ENCODE measurements around the gene REXO1.

REXO1 gene

DNA sequence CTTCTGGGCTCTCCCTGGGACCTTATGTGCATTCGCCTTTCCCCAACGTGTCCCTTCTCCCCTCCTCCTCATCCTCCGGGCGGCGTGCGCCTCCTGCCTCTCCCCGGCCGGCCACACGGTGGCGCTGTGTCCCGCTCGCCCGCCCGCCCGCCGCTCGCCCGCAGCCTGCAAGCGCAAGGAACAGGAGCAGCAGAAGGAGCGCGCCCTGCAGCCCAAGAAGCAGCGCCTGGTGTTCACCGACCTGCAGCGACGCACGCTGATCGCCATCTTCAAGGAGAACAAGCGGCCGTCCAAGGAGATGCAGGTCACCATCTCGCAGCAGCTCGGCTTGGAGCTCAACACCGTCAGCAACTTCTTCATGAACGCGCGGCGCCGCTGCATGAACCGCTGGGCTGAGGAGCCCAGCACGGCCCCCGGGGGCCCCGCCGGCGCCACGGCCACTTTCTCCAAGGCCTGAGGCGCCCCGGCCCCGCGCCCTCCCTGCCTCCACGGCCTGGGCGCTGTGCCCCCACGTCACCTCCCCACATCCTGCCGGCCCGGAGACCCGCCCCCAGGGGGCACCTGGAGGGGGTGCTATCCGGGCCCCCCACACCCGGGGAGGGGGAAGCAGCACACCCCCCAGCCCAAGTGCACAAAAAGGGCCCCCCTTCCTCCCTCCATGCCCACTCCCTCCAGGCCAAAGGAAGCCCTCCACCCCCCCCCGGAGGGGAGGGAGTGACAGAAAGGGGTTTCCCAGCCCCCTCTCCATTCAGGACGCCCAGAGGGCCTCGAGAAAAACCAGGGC lies 73.1 kb downstream of the REXO1 start:
- in situ Hi-C loops (cut with MboI; ENCODE audit: low sequenced_read_pairs), result no loop called here
- Histone ChIP-seq H3K9me3 (peaks cover 11% of the 10 kb centered on the region), H3K27me3 (ENCODE audit: low read depth) (no peaks in the 10 kb centered on the region), H3K4me1 (no peaks in the 10 kb centered on the region), H3K4me3 (no peak overlapping the region), H3K36me3 (replicated peaks) (no peaks in the 10 kb centered on the region)
- peak; percentile 27 to 67 for DNase-seq (ENCODE audit: low spot score in 2 of 2)

DNA sequence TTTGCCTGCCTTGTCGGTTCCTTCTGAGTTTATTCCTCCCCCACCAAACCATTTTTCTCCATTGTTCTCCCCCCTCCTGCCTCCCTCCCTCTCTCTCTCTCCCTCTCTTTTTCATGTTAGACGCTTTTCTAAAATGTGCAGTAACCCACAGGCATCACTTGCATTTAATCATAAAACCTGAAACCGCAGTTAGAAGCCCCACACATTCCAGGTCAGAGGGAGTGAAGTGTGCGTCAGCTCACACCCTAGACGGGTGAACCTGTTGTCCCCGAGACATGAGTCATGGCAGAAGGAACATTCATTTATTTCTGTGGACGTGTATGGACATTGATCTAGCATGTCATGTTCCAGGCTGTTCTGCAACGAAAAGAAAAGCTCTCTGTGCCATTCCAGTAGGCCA lies 75.1 kb downstream of the REXO1 start:
- peaks cover 11% of the 10 kb centered on the region for H3K9me3 ChIP-seq
- no peaks in the 10 kb centered on the region for H3K4me1 ChIP-seq
- peaks cover 5% of the 10 kb centered on the region; the same call in 1 of the 2 replicates for H3K27me3 ChIP-seq (ENCODE audit: low read depth)
- H3K36me3 ChIP-seq (replicated peaks), result no peaks in the 10 kb centered on the region
- in situ Hi-C loops (cut with MboI; ENCODE audit: low sequenced_read_pairs), result no loop called here
- DNase-seq (ENCODE audit: low spot score in 2 of 2), result no peak
- no peak overlapping the region for H3K4me3 ChIP-seq

GRCh38 chr19:1770866-1771576 lies 77.3 kb downstream of the REXO1 start:
- Histone ChIP-seq H3K4me3 (no peak overlapping the region), H3K4me1 (no peaks in the 10 kb centered on the region), H3K9me3 (peaks cover 11% of the 10 kb centered on the region), H3K36me3 (replicated peaks) (no peaks in the 10 kb centered on the region), H3K27me3 (ENCODE audit: low read depth) (peaks cover 18% of the 10 kb centered on the region)
- DNase-seq (ENCODE audit: low spot score in 2 of 2), result no peak
- in situ Hi-C loops (cut with MboI; ENCODE audit: low sequenced_read_pairs), result no loop called here

DNA sequence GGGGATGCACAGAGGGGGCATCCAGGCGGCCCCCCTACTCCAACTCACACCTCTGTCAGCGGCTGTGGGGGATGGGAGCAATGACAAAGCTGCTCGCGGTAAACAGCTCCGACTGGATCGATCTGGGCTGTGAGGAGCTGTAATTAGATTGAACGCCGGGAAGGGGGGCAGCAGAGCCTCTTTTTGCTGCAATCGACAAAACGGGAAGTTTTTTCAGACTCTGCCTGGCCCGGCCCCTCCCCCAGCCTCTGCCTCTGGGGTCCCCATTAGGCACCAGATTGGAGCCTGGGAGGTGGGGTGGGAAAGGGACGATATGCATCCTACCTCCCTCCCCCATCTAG lies 78.7 kb downstream of the REXO1 start:
- peaks cover 31% of the 10 kb centered on the region for H3K27me3 ChIP-seq (ENCODE audit: low read depth)

DNA sequence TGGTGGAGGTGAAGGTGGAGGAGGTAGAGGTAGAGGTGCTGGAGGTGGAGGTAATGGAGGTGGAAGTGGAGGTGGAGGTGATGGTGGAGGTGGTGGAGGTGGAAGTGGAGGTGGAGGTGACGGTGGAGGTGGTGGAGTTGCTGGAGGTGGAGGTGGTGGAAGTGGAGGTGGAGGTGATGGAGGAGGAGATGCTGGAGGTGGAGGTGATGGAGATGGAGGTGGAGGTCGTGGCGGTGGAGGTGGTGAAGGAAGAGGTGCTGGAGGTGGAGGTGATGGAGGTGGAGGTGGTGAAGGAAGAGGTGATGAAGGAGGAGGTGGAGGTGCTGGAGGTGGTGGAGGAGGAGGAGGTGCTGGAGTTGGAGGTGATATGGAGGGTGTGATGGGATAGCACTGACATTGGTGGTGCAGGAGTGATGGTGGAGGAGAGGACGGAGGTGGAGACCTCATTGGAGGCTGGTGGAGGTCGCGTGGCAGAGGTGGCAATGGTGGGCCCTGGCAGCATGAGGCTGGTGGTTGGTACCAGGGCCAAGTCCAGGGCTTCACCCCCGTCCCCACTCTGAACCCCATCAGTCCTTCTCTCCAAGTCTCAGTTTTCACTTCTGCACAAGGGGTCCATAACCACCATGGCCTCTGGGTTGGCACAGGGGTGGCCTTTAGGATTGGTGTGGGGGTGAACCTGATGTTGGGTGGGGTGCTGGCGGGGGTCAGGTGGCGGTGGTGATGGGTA lies 79.2 kb downstream of the REXO1 start:
- in situ Hi-C loops (cut with MboI; ENCODE audit: low sequenced_read_pairs), result loop anchor here (10.0 kb wide), 1 partner anchor 94 kb away; no protein-coding TSS in a partner anchor
- no peaks in the 10 kb centered on the region for H3K4me1 ChIP-seq
- H3K27me3 ChIP-seq (ENCODE audit: low read depth), result peaks cover 36% of the 10 kb centered on the region
- H3K36me3 ChIP-seq (replicated peaks), result no peaks in the 10 kb centered on the region
- peaks cover 11% of the 10 kb centered on the region for H3K9me3 ChIP-seq
- no peak overlapping the region for H3K4me3 ChIP-seq
- no peak for DNase-seq (ENCODE audit: low spot score in 2 of 2)

More for the DNA sequence above, 78.7 kb downstream of the REXO1 start:
- no peak overlapping the region for H3K4me3 ChIP-seq
- no peaks in the 10 kb centered on the region for H3K36me3 ChIP-seq (replicated peaks)
- DNase-seq (ENCODE audit: low spot score in 2 of 2), result no peak
- peaks cover 11% of the 10 kb centered on the region for H3K9me3 ChIP-seq
- in situ Hi-C loops (cut with MboI; ENCODE audit: low sequenced_read_pairs), result loop anchor here (10.0 kb wide), 1 partner anchor 95 kb away; no protein-coding TSS in a partner anchor
- no peaks in the 10 kb centered on the region for H3K4me1 ChIP-seq

DNA sequence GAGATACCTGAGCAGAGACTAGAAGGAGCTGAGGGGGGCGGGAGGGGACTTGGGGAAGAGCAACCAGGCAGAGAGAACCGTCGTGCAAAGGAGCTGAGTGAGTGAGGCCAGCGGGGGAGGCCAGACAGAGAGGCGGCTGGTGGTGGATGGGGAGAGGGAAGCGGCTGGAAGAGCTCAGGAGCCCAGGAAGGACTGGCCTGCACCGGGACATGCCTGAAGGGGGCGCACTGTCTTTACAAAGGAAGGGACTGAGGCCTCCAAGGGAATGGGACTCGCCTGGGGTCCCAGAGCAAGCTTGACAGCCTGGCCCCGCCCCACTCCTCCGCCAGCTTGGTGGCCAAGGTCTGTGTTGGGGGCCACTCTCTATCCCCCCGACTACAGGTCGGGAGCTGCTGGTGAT lies 80.0 kb downstream of the REXO1 start:
- H3K4me1 ChIP-seq, result no peaks in the 10 kb centered on the region
- peak in 1 of 2 experiments; percentile 77 for DNase-seq (ENCODE audit: low spot score in 2 of 2)
- peaks cover 44% of the 10 kb centered on the region for H3K27me3 ChIP-seq (ENCODE audit: low read depth)
- H3K4me3 ChIP-seq, result no peak overlapping the region
- H3K9me3 ChIP-seq, result peaks cover 11% of the 10 kb centered on the region
- in situ Hi-C loops (cut with MboI; ENCODE audit: low sequenced_read_pairs), result loop anchor here (10.0 kb wide), 1 partner anchor 93 kb away; no protein-coding TSS in a partner anchor
- H3K36me3 ChIP-seq (replicated peaks), result no peaks in the 10 kb centered on the region

DNA sequence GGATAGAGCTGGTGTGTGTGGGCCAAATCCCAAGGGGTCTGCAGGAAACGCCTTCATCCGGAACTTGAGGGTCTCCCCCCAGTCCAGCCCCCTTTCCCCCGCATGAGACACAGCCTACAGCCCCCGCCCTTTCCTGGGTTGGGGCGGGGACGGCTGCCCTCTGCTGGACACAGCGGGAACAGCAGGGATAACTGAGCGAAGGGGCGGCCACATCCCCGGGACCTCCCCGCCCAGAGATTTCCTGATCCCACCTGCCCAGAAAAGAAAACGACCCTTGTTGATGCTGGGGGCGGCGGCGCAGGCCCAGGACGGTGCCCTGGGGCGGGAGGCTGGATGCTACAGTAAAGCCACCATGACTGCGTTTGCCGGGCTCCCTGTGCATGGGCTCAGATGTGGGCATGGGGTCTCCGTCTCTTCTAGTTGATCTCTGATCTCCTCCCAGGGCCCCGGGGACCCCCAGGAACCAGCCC lies 80.8 kb downstream of the REXO1 start:
- peak in 1 of 2 experiments; percentile 80 for DNase-seq (ENCODE audit: low spot score in 2 of 2)
- no peak overlapping the region for H3K4me3 ChIP-seq

GRCh38 chr19:1766800-1767352 lies 81.4 kb downstream of the REXO1 start:
- Histone ChIP-seq H3K4me3 (no peak overlapping the region), H3K36me3 (replicated peaks) (no peaks in the 10 kb centered on the region), H3K27me3 (ENCODE audit: low read depth) (peaks cover 58% of the 10 kb centered on the region), H3K4me1 (no peaks in the 10 kb centered on the region), H3K9me3 (peaks cover 11% of the 10 kb centered on the region)
- in situ Hi-C loops (cut with MboI; ENCODE audit: low sequenced_read_pairs), result loop anchor here (10.0 kb wide), 1 partner anchor 92 kb away; no protein-coding TSS in a partner anchor
- DNase-seq (ENCODE audit: low spot score in 2 of 2), result no peak

More for the DNA sequence above, 80.8 kb downstream of the REXO1 start:
- Histone ChIP-seq H3K36me3 (replicated peaks) (no peaks in the 10 kb centered on the region), H3K9me3 (peaks cover 11% of the 10 kb centered on the region), H3K27me3 (ENCODE audit: low read depth) (peaks cover 52% of the 10 kb centered on the region), H3K4me1 (no peaks in the 10 kb centered on the region)
- in situ Hi-C loops (cut with MboI; ENCODE audit: low sequenced_read_pairs), result loop anchor here (10.0 kb wide), 1 partner anchor 93 kb away; no protein-coding TSS in a partner anchor

DNA sequence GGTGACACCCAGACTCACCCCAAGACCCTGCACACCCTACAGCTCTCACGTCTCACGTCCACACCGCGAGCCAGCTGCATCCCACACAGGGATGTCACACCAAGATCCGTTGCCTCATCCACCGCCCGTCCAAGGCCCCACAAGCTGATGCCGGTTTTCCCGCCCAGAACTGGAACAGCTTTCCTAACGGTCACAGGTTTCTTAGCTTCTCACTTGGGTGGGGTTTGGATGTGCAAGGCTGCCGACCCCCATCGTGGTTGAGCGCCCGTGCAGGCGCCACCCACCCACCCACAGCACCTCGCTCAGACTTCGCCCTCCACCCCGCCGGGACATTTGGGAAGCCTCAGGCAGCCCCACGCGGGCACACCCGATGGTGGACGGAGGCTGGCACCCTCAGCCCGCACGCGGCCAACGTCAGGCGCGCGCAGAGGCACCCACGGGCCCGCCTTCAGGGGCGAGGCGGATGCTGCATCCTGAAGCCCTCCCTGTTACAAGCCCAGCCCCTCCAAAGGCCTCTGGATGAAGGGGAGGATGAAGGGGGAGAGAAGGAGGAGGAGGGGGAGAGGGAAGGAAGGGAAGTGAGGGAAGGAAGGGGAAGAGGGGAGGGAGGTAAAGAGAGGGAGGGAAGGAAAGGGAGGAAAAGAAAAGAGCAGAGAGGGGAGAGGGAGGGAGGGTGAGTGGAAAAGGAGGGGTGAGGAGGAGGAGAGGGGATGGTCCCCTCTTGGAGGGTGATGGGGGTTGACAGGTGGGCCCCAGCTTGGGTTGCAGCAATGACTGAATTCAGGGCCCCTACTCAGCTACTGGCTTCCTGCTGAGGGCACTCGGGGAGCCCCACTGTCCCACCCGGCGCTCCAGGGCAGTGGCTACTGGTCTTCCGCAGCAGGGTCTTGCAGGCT lies 82.1 kb downstream of the REXO1 start:
- in situ Hi-C loops (cut with MboI; ENCODE audit: low sequenced_read_pairs), result loop anchor here (10.0 kb wide), 1 partner anchor 91 kb away; no protein-coding TSS in a partner anchor
- H3K27me3 ChIP-seq (ENCODE audit: low read depth), result peaks cover 65% of the 10 kb centered on the region
- H3K4me3 ChIP-seq, result no peak overlapping the region
- H3K4me1 ChIP-seq, result no peaks in the 10 kb centered on the region
- H3K36me3 ChIP-seq (replicated peaks), result no peaks in the 10 kb centered on the region
- peaks cover 9% of the 10 kb centered on the region for H3K9me3 ChIP-seq
- DNase-seq (ENCODE audit: low spot score in 2 of 2), result no peak

Measured in HAP-1 (cell line).